Measurements from ENCODE around the gene FAM131C.

DNA sequence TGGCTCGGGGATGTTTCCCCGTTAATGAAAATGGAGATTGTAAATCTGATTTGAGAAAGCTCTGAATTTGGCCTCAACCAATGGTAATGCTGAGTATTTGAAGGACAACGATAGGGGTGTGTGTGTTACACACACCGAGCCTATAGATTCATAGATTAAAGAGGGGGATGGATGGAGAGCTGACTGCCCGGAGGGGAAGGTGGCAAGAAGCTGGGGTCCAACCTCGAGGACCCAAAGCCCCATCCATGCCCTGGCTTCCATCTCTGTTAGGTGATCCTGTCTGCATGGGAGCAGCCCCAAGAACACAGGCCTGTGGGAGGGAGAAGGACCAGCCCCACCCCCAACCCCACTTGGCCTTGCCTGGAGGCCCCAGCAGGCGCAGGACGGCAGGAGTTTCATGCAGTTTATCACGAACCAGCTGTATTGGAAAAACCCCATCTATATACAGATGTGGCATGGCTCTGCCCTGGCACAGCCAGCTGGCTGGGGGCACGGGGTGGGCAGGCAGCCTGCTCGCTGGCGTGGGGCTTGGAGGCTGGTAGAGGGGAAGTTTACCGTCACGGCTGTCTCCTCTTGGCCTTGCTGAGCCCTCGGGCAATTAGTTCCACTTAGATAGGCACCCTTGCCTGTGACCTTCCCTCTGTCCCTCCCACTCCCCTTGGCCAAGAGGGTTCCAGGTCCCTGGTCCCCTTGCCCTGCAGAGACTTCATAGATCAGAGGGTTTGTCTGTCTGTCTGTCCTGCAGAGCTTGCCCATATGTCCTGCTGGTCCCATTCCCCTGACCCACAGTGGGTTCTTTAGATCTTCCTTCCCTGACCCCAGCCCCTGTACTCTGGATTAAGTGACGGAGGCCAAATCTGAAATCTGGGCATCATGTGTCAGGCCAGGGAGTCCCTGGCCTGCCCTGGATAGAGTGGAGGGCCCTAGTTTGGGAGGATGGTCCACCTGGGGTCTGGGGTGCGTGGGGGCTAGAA, 58.7 kb downstream of the FAM131C start:
- TF ChIP-seq, protein P1, sequence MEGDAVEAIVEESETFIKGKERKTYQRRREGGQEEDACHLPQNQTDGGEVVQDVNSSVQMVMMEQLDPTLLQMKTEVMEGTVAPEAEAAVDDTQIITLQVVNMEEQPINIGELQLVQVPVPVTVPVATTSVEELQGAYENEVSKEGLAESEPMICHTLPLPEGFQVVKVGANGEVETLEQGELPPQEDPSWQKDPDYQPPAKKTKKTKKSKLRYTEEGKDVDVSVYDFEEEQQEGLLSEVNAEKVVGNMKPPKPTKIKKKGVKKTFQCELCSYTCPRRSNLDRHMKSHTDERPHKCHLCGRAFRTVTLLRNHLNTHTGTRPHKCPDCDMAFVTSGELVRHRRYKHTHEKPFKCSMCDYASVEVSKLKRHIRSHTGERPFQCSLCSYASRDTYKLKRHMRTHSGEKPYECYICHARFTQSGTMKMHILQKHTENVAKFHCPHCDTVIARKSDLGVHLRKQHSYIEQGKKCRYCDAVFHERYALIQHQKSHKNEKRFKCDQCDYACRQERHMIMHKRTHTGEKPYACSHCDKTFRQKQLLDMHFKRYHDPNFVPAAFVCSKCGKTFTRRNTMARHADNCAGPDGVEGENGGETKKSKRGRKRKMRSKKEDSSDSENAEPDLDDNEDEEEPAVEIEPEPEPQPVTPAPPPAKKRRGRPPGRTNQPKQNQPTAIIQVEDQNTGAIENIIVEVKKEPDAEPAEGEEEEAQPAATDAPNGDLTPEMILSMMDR (IDR thresholded peaks at IDR 0.05), result no peak
- TF ChIP-seq POLR2A (IDR thresholded peaks at IDR 0.05), result no peak

All from prostate gland (tissue), 2 donors.